Activated naive CD8-positive, alpha-beta T cell treated with anti-CD3 and anti-CD28 coated beads, Interleukin-2, amount 50 U/mL, for 24 hours (primary cell): ENCODE measurements around the gene LMO1.

Source experiments
- ATAC-seq: fragments of 150-1000 bp; cut with Tn5 transposase; one replicate; pipeline ENCODE4 v1.10.0; 2021
- DNase-seq: peaks from one replicate; pipeline ENCODE4 v3.0.0; 2021
- H3K27ac Mint-ChIP-seq: one replicate; pipeline ENCODE4 v1.8.0; 2021; ENCODE audit warnings: mild to moderate bottlenecking, mixed read lengths
- H3K27me3 Mint-ChIP-seq: one replicate; pipeline ENCODE4 v1.8.0; 2021; ENCODE audit warnings: mixed read lengths
- H3K36me3 Mint-ChIP-seq: one replicate; pipeline ENCODE4 v1.8.0; 2021; ENCODE audit warnings: low read depth, mixed read lengths
- H3K4me1 Mint-ChIP-seq: one replicate; pipeline ENCODE4 v1.8.0; 2021; ENCODE audit warnings: mixed read lengths
- H3K4me3 Mint-ChIP-seq: one replicate; pipeline ENCODE4 v1.8.0; 2021; ENCODE audit warnings: mild to moderate bottlenecking, moderate library complexity, mixed read lengths
- H3K9me3 Mint-ChIP-seq: one replicate; pipeline ENCODE4 v1.8.0; 2021; ENCODE audit warnings: mixed read lengths

The LMO1 gene

GRCh38 chr11:8261921-8262551 lies 1.6 kb downstream of the LMO1 start:
- no peak overlapping the region for H3K4me3 Mint-ChIP-seq
- no peaks in the 10 kb centered on the region for H3K36me3 Mint-ChIP-seq
- H3K27ac Mint-ChIP-seq = no peak overlapping the region
- H3K9me3 Mint-ChIP-seq = no peaks in the 10 kb centered on the region
- ATAC-seq = no peak
- no peak for DNase-seq
- peaks cover 7% of the 10 kb centered on the region for H3K4me1 Mint-ChIP-seq
- H3K27me3 Mint-ChIP-seq = peaks cover 51% of the 10 kb centered on the region

DNA sequence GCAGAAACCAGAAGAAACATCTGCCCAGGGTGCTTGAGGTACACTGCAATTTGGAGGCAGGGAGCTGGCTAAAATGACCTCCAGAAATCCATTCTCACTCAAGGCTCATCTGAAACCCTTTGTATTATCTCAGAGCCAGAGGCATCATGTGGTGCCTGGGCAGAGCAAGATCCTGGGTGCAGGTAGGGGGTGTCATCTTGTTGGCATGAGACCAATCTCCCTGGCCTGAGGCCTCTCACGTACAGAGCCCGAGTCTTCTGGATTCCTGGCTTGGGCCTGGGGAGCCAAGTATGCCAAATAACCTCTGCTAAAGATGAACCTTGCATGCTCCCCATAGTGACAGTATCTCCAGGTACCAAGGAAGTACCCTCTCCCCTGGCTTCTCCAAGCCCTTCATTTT lies 2.4 kb downstream of the LMO1 start:
- H3K36me3 Mint-ChIP-seq = no peaks in the 10 kb centered on the region
- ATAC-seq = no peak
- H3K27ac Mint-ChIP-seq = no peak overlapping the region
- H3K4me3 Mint-ChIP-seq = no peak overlapping the region
- H3K4me1 Mint-ChIP-seq = peaks cover 7% of the 10 kb centered on the region
- no peaks in the 10 kb centered on the region for H3K9me3 Mint-ChIP-seq
- H3K27me3 Mint-ChIP-seq = peaks cover 44% of the 10 kb centered on the region
- DNase-seq = no peak

- no peaks in the 10 kb centered on the region for H3K36me3 Mint-ChIP-seq
- no peak overlapping the region for H3K27ac Mint-ChIP-seq
- peaks cover 7% of the 10 kb centered on the region for H3K4me1 Mint-ChIP-seq
- H3K9me3 Mint-ChIP-seq = no peaks in the 10 kb centered on the region
- H3K4me3 Mint-ChIP-seq = no peak overlapping the region
- H3K27me3 Mint-ChIP-seq = peaks cover 39% of the 10 kb centered on the region
- ATAC-seq (no peak), DNase-seq (no peak)
These were observed 3.3 kb downstream of the LMO1 start for GRCh38 chr11:8260202-8260966.

DNA sequence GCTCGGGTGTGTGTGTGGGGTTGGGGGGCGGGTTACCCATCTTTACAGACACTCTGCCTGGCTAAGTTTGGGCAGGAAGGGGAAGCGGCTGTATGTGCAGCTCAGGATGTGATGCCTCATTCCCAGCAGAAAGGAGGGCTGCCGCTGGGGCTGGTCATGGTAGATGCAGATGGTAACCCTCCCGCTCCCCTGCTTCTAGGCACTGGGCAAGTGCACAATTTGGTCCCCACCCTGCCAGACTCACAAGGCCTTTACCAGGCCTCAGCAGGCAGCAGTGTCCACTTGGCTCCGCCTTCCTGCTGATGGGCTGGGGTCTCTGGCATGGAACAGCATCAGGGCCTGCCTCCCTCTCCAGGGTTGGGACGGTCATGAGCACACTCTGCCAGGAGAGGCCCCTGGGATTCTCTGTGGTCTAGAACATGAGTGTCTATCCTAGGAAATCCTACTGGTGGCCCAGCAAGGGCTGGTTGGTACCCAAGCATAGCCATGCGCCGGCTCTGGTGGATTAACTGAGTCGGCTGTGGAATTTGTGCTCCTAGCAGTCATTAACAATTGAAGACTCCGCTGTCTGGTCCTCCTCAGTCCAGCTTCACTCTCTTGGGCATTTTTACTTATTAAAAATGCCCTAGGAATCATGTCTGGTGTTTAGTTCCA lies 4.2 kb downstream of the LMO1 start:
- no peak overlapping the region for H3K4me3 Mint-ChIP-seq
- peaks cover 7% of the 10 kb centered on the region for H3K4me1 Mint-ChIP-seq
- H3K9me3 Mint-ChIP-seq = no peaks in the 10 kb centered on the region
- H3K27ac Mint-ChIP-seq = no peak overlapping the region
- H3K36me3 Mint-ChIP-seq = no peaks in the 10 kb centered on the region
- peaks cover 32% of the 10 kb centered on the region for H3K27me3 Mint-ChIP-seq
- ATAC-seq (no peak), DNase-seq (no peak)

DNA sequence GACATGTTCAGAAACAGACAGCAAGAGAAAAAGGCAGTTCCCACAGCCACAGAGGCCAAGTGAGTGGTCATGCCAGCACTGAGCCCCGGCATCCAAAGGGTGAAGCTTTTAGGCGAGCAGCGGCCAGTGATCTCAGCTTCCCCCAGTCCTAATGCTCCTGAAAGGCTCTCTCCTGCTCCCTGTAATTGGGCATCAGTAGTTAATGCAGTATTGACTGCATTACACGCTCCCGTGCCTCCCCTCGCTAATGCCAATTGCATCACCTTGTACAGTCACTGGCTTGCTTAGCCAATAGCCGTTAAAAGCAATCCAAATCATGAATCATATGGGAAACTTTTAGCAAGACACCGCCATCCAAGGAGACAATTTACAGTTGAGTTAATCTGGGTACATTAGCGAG lies 4.9 kb downstream of the LMO1 start:
- H3K4me1 Mint-ChIP-seq = peaks cover 5% of the 10 kb centered on the region
- no peaks in the 10 kb centered on the region for H3K36me3 Mint-ChIP-seq
- ATAC-seq (no peak), DNase-seq (no peak)
- H3K9me3 Mint-ChIP-seq = no peaks in the 10 kb centered on the region
- H3K27ac Mint-ChIP-seq = no peak overlapping the region
- H3K4me3 Mint-ChIP-seq = no peak overlapping the region
- peaks cover 28% of the 10 kb centered on the region for H3K27me3 Mint-ChIP-seq

DNA sequence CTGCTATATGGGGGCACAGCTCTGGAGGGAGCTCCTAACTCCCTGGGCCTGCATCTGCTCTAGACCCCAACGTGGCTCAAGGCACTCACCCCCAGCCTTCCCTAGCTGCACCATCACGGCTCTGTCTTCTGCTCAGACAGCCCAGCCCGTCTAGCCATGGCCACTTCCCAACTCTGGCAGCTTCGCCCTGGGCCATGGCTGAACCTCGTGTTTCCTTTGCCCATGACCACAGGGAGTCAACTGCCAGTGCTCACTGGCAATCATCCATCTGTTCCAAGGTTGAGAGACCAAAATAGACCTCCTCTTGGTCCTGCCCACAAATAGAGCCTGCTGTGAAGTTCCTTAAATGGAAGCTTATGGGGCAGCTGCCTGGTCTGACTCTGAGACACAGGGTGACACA lies 5.4 kb downstream of the LMO1 start:
- peaks cover 23% of the 10 kb centered on the region for H3K27me3 Mint-ChIP-seq

DNA sequence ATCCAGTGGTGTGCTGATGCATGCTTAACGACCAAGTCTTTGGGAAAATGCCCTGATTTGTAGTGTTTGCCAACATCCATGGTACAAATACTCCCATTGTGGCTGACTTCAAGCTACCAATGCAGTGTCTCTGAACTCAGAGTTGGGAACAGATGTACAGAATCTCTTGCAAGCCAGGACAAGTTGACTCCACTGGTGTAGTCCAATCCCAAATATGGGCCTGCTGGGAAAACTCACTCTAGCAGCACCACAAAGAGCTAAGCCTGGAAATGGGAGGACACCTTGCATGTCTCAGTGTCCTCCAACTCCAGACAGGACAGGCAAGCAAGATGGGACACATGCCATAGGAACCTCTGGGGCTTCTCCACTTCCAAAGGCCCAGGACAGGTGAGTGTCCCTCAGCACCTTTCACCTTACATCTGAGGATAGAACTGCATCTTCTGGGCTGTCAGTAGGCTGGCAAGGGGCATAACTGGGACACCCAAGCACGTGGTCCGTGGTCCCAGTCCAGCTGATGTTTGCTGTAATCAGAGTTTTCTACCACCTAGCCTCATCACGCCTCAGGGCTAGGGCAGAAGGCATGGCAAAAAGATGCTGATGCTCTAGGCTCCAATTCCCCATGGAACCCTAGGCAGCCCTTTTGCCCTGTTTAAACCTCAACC lies 6.5 kb downstream of the LMO1 start:
- Mint-ChIP-seq H3K27ac (no peak overlapping the region), H3K27me3 (peaks cover 20% of the 10 kb centered on the region), H3K4me1 (no peaks in the 10 kb centered on the region), H3K36me3 (no peaks in the 10 kb centered on the region), H3K4me3 (no peak overlapping the region), H3K9me3 (no peaks in the 10 kb centered on the region)
- ATAC-seq = no peak
- DNase-seq = no peak

More for the DNA sequence above, 5.4 kb downstream of the LMO1 start:
- Mint-ChIP-seq H3K27ac (no peak overlapping the region), H3K36me3 (no peaks in the 10 kb centered on the region), H3K9me3 (no peaks in the 10 kb centered on the region), H3K4me1 (peaks cover under 1% of the 10 kb centered on the region), H3K4me3 (no peak overlapping the region)
- no peak for ATAC-seq
- no peak for DNase-seq

DNA sequence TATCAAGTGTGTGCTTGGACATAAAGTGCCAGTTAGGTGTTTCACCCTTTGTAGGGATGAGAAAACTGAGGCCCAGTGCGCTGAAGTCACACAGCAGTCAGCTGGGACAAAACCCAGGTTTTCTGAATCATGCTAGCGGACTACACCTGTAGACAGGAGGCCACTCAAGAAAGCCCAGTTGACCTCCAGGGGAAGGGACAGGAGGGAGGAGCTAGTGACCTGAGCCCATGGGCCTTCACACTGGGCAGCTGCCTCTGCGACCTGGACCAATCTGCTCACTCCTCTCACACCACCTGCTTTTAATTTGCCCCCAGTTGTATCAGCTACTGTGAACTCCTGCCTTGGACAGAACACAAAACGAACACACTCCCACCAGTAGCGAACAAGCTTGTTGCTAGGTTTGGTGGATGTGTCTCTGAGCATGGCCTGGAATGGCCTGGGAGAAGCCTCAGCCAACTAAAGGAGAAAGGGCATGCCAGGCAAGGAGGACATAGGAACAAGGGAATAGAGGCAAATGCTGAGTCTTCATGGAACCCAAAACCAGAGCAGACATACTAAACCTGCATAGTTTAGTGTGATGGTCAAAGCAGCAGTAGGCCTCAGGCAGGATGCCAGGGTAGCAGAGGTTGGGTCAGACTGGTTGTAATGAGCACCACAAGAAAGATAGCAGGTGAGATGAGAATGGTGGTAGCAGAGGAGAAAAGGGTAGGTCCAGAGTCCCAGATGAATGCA lies 7.2 kb downstream of the LMO1 start:
- DNase-seq (no peak), ATAC-seq (no peak)
- Mint-ChIP-seq H3K27me3 (peaks cover 13% of the 10 kb centered on the region), H3K36me3 (no peaks in the 10 kb centered on the region), H3K4me3 (no peak overlapping the region), H3K4me1 (no peaks in the 10 kb centered on the region), H3K27ac (no peak overlapping the region), H3K9me3 (no peaks in the 10 kb centered on the region)

DNA sequence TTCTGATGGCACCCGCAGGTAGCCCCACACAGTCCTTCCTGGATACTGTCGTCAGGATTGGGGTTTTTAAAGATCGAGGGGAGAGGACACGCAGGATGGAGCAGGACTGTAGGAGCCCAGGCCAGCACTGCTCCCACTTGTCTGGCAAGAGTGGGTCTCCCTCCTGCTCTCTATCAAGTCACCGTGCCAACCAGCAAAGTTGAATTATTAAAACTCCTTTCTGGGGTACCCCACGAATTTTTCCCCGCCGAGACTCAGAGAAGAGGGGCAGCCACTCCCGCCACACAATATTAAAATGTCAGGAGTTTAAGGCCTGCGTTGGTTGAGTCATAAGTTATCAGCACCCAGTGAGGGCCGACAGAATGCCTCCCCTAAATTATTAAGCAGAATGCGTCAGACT lies 10.1 kb downstream of the LMO1 start:
- no peak for DNase-seq
- Mint-ChIP-seq H3K27ac (no peak overlapping the region), H3K4me1 (no peaks in the 10 kb centered on the region), H3K9me3 (no peaks in the 10 kb centered on the region), H3K27me3 (no peaks in the 10 kb centered on the region), H3K4me3 (no peak overlapping the region), H3K36me3 (no peaks in the 10 kb centered on the region)
- ATAC-seq = no peak

DNA sequence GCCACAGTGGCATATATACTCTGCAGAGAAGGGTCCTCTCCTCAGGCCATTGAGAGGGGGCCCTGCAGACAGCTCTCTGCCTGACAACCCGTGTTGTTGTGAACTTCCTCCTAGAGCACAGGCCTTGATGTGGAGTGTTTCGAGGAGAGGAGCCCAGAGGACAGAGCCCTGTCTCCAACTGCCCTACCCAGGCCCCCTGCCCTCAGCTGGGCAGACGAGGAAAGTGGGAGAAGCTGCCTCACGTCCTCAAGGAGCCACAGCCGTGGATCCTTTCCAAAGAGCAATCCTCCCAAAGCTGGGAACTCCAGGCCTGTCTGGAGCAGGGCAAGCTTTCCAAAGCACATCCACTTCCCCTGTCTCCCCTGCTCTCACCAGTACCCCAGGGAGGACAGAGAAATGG lies 10.7 kb downstream of the LMO1 start:
- H3K27ac Mint-ChIP-seq = no peak overlapping the region
- H3K9me3 Mint-ChIP-seq = no peaks in the 10 kb centered on the region
- no peaks in the 10 kb centered on the region for H3K4me1 Mint-ChIP-seq
- no peak for DNase-seq
- no peaks in the 10 kb centered on the region for H3K27me3 Mint-ChIP-seq
- H3K36me3 Mint-ChIP-seq = no peaks in the 10 kb centered on the region
- no peak for ATAC-seq
- no peak overlapping the region for H3K4me3 Mint-ChIP-seq

DNA sequence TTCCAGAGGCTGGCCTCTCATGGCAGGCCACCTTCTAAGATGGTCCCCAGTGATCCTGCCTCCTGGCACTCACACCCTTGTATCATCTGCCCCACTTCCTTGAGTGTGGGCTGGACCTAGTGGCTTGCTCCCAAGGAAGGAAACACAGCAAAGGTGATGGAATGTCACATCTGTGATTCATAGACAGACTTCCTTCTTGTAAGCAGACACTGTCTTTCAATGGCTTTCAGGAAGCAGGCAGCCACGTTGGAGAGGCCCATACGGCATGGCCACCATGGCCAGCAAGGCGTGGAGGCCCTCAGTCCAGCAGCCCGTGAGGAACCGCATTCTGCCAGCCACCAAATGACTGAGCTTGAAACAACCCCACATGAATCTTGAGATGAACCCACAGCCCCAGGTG lies 11.3 kb downstream of the LMO1 start:
- H3K27me3 Mint-ChIP-seq = no peaks in the 10 kb centered on the region
- no peak for DNase-seq
- H3K27ac Mint-ChIP-seq = no peak overlapping the region
- no peaks in the 10 kb centered on the region for H3K36me3 Mint-ChIP-seq
- no peaks in the 10 kb centered on the region for H3K4me1 Mint-ChIP-seq
- no peak for ATAC-seq
- no peaks in the 10 kb centered on the region for H3K9me3 Mint-ChIP-seq
- H3K4me3 Mint-ChIP-seq = no peak overlapping the region

DNA sequence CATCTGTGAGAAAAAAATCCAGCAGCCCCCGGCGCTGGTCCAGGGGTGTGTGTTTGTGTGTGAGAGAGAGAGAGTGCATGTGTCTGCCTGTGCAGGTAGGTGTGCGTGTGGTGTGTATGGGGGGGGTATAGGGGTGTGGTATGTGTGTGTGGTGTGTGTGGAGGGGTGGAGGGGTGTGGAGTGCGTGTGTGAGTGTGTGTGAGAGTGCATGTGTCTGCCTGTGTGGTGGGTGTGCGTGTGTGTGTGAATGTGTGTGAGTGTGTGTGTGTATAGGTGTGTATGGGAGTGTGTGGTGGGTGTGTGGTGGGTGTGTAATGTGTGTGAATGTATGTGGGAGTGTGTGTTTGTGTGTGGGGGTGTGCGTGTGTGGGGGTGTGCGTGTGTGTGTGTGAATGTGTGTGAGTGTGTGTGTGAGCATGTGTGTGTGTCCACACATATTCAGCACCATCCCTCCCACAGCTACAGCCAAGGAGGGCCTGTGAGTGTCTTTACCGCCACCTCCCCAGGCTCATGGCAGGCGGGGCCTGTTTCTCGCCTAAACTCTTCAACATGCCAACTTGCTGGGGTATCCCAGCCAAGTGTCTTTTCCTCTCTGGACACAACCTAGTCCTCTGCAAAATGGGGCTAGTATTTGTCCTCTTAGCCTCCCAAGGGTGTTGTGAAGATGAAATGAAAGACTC lies 11.9 kb downstream of the LMO1 start:
- Mint-ChIP-seq H3K36me3 (no peaks in the 10 kb centered on the region), H3K4me1 (no peaks in the 10 kb centered on the region), H3K27ac (no peak overlapping the region), H3K9me3 (no peaks in the 10 kb centered on the region), H3K4me3 (no peak overlapping the region), H3K27me3 (no peaks in the 10 kb centered on the region)
- DNase-seq (no peak), ATAC-seq (no peak)

GRCh38 chr11:8250981-8251615 lies 12.6 kb downstream of the LMO1 start:
- H3K27me3 Mint-ChIP-seq = no peaks in the 10 kb centered on the region
- no peak overlapping the region for H3K4me3 Mint-ChIP-seq
- DNase-seq (no peak), ATAC-seq (no peak)
- H3K27ac Mint-ChIP-seq = no peak overlapping the region
- H3K9me3 Mint-ChIP-seq = no peaks in the 10 kb centered on the region
- no peaks in the 10 kb centered on the region for H3K36me3 Mint-ChIP-seq
- no peaks in the 10 kb centered on the region for H3K4me1 Mint-ChIP-seq
